NCI-H187 (cell line): Measurements from ENCODE around the gene NOTCH3.

Source experiments
- DNase-seq, 2 experiments: peaks; one replicate each; lab custom pipeline; 2025; lab: John Stamatoyannopoulos, UW

Gene NOTCH3

DNA sequence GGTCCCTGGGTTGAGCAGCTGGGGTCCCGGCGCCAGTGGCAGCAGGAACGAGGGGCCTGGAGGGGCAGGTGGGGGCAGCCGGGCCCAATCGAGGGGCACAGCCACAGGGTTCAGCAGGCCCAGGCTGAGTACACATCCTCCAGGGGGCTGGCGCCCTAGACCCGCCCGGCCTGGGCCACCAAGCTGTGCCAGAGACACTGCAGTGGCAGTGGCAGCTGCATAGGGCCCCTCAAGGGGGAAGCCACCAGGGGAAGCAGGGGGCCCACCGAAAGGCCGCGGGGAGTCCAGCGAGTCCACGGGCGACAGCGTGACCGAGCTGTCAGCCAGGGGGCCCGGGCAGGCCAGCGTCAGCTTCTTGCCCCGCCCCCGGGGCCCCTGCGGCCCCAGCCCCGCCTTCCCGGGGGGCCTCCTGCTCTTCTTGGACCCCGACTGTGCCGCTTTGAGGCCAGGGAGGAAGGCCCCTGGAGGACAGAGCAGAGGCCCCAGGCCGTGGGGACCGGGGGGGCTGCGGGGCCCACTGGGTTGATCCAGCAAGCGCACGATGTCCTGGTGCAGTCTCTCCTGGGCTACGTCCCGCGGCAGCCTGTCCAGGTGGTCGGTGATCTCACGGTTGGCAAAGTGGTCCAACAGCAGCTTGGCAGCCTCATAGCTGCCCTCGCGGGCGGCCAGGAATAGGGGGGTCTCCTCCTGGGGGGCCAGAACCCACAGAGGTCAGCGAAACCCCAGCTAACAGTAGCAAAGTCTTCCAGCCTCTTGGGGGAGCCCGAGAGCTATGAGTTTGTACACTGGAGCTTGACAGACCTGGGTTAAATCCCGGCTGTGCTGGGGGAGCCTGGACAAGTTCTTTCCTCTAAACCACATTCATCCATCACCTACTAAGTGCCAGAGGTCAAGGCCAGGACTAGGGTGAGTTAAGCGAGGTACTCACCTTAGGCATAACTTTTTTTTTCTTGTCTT lies 39.5 kb downstream of the NOTCH3 start:
- no peak for DNase-seq

DNA sequence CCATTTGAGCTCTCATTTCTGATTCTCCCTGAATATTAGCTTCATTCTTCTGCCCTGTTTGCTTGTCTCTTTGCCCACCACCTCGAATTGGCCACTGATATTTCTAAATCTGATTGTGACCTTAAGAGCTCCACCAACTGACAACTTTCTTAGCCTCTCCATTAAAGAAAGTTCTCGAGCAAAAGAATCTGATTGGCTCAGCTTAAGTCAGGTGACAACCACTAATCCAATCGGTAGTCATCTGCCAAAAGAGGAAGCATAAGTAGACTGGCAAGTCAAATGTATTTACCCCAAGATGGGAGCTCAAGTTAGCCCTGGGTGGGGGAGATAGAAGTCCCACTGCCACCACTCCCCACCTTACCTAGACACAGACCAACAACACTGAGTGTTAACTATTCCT lies 41.5 kb downstream of the NOTCH3 start:
- DNase-seq = no peak

DNA sequence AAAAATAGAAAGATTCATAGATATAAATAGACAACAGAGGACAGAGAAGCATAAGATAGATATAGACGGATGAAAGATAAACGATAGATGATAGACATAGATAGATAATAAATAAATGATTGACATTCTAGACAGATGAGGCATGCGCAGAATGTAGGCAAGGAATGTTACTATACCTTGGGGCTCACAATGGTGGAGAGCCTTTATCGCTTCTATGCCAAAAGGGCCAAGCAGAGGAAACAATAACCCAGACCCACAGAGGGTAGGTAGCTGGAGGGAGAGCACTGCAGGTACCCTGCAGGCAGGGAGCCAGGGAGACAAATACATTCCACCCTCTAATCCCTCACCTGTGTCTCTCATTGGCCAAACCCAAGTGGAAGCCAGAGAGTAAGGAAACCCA lies 44.4 kb downstream of the NOTCH3 start:
- DNase-seq = no peak

DNA sequence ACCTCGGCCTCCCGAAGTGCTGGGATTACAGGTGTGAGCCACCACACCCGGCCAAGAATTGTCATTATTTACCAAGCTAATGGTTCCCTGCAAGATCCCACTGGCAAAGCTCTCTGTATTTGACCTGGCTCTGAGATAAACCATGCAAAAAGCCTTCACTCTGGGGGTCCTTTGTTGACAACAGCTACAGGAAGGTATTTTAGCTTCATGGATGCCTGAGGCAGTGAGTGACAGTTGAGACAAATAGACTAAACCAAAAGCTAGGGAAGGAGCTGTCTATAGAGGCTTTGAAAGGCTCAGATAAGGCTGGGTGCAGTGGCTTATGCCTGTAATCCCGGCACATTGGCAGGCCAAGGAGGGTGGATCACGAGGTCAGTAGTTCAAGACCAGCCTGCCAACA lies 45.5 kb downstream of the NOTCH3 start:
- DNase-seq = no peak

DNA sequence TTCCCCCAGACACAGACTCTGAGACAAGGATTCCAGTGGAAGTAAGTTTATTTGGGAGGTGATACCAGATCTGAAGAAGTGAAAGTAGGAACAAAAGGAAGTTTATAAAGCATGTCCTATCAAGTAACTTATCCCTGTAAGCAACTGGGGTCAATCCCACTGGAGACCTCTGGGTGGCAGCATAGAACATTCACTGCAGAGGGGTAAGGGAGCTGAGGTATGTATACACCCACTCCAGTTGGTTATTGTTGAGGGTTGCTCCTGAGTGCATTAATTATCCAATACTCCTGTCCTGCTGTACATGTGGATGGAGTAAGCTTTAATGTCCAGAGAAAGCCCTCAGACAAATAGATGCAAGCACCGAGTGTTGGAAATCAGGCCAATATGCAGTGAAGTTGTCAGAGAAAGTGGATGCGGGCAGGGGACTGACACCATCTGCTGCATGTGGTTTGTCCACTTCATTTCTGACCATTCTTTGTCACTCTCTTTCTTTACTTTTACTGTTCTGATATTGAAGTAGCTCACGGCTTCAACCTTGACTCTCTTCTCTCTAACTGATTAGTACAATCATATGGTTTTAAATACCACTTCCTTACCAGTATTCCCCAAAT lies 46.7 kb downstream of the NOTCH3 start:
- no peak for DNase-seq

DNA sequence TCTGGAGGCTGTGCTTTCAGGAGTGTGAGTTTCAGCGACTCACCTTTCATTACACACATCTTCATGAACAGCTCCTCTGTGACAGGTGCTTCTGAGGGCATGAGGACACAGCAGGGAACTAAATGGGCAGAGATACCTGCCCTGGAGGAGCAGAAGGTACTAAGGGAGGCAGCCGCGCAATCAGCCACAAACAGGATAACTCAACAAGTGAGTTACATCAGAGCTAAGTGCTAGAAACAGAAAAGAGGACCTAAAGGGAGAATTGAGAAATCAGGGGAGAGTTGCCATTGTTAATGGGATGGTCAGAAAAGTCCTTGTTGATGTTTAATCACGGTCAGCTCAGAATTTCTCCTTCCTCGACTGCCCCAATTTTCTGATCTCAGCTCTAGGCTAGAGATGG lies 51.1 kb downstream of the NOTCH3 start:
- DNase-seq = no peak

DNA sequence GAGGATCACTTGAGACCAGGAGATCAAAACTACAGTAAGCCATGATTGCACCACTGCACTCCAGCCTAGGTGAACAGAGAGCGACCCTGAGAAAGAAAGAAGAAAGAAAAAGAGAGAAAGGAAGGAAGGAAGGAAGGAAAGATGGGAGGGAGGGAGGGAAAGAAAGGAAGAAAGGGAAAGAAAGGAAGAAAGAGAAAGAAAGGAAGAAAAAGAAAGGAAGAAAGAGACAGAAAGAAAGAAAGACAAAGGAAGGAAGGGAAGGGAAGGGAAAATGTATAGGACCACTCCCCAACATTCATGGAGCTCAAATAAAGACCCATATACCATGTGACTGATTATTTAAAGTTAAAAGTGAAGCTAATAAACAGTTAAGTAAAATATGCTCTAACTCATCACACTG lies 53.7 kb downstream of the NOTCH3 start:
- no peak for DNase-seq

DNA sequence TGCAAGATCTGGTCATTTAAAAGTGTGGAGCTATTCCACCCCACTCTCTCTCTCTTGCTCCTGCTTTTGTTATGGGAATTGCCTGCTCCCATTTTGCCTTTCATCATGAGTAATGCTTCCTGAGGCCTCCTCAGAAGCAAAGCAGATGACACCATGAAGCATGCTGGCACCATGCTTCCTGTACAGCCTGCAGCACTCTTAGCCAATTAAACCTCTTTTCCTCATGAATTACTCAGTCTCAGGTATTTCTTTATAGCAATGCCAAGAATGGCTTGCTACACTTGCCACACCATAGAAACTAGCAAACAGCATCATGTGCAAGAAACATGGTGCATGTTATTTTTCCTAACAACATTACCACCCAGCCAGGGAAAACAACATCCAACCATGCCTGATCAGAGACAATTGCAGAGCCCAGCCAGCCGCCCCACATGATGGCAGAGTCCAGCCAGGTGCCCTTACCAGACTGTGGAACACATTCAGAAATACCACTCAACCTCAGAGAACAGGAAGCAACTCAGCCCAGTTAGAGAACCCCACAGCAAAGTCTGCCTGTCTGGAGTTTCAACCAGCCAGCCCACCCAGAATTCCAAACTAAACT lies 56.6 kb downstream of the NOTCH3 start:
- no peak for DNase-seq

DNA sequence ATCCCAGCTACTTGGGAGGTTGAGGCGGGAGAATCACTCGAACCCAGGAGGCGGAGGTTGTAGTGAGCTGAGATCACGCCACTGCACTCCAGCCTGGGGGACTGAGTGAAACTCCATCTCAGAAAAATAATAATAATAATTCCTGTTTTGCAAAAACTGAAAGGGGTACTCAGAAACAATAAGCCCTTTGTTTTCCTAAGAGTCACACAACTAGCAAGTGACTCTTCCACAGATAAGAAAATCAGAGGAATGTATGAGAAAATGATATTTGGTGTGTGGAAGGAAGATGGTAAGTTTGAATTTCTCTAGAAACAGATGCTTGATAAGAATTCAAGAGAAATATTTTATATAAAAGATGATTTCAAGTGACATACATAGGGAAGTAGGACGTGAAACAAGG lies 58.5 kb downstream of the NOTCH3 start:
- no peak for DNase-seq

DNA sequence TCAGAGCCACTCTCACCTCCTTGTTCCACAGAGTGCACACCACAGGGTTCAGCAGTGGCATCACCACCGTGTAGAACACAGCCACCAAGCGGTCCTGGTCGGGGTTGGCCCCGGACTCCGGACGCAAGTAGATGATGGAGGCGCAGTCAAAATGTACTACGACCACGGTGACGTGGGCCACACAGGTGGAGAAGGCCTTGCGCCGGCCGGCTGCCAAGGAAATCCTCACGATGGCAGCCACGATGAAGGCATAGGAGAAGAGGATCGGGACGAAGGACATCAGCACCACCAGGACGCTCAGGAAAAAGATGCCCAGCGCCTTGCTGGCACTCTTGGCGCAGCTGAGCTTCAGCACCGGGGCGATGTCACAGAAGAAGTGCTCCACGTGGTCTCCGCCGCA lies 59.7 kb downstream of the NOTCH3 start:
- DNase-seq = no peak

DNA sequence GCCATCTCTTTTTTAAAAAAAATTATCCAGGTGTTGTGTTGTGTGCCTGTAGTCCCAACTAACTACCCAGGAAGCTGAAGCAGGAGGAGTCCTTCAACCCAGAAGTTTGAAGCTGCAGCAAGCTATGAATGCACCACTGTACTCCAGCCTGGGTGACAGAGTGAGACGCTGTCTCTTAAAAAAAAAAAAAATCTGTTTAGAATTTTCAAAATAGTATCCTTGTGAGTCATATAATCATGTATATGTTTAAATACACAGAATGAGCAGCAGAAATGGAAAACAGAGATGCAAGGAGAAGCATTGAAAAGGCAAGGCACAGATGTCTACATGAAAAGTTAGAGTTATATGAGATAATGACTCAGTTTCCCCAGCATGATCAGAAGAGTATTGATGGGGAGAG lies 62.4 kb downstream of the NOTCH3 start:
- no peak for DNase-seq

DNA sequence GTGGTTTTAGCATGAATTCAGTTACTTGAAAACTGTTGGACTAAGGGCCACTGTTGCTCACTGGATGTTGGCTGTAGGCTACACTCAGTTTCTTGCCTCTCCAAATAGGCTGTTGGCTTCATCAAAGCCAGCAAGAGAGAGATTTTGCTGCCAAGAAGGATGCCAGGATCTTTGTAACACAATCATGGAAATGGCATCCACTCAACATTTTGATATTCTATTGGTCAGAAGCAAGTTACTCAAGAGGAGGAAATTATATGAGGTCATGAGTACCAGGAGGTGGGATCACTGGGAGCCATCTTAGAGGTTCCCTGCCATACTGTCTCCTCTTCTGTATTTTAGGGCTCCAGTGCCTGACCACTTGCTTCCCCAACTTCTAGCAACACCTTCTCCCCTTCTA lies 63.0 kb downstream of the NOTCH3 start:
- no peak for DNase-seq

DNA sequence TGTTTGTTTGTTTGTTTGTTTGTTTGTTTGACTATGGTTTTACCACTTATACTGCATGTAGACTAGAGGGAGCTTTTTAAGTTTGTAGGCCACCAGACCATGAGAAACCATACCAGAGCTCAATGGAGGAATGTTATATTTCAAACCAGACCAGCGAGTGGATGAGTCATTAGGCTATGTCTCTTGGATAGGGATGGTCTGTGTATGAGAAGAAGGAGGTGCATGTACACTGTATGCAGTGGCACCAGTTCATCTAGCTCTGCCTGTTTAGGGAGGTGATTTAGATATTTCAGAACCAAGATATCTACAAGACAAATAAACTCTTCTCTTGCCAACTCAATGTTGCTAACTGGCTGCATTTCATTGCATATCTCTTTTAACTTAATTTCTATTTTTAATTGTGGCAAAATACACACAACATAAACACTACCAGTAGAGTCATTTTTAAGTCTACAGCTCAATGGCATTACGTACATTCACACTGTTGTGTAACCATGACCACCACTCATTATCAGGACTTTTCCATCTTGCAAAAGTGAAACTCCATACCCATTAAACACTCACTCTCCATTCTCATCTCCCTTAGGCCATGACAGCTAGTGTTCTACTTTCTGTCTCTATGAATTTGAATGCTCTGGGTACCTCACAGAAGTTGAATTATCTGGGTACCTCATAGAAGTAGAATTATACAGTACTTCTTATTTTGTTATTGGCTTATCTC lies 64.4 kb downstream of the NOTCH3 start:
- no peak for DNase-seq

DNA sequence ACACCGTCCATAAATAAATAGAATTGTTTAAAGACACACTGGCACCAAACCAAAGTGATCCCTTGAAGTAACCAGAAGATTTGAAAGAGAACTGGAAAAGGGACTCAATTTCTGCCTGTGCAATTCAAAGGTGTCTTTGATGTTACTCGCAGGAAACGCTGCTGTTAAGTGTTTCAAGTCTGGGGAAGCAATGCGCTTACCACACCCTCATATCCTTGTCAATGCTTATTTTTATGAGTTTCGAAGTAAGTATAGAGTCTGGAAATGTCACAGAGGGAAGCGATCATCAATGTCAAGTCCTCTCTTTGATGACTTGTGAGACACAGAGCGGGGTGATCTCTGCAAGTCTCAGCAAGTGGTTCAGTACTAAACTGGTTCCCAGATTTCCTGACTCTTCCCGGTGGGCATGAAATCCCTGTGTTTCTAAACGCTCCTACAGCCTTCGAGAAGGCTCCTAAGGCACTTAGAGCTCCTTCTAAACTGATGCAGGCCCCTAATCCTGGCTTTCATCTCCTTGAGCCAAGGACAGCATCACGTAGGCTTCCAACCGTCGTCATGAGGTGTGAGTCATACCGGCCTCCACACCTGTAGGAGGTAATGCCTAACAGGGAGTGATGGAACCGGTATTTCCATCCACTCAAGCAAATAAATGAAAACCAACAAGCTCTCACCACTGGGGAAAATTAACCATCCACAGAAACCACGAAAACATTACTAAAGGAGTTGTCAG lies 70.8 kb downstream of the NOTCH3 start:
- DNase-seq = no peak

DNA sequence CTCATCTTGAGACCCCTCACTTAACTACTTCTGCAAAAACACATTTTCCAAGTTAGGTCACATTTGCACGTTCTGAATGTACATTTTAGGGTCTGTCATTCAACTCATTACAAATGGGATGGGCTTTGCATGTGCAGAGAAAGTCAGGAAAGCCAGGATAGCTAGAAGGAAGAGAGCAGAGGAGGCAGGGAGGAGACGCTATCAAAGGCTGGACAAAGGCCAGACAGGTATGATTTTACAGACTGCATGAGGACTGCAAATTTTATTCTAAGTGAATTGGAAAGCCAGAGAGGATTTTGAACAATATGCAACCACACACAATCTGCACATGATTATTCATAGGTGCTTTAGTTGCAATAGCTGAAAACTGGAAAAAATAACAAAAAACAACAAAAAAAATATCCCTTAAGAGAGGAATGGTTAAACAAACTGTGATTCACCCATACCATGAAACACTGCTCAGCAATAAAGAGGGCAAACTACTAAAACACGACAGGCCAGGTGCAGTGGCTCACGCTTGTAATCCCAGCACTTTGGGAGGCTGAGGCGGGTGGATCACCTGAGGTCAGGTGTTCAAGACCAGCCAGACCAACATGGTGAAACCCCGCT lies 72.5 kb downstream of the NOTCH3 start:
- no peak for DNase-seq

DNA sequence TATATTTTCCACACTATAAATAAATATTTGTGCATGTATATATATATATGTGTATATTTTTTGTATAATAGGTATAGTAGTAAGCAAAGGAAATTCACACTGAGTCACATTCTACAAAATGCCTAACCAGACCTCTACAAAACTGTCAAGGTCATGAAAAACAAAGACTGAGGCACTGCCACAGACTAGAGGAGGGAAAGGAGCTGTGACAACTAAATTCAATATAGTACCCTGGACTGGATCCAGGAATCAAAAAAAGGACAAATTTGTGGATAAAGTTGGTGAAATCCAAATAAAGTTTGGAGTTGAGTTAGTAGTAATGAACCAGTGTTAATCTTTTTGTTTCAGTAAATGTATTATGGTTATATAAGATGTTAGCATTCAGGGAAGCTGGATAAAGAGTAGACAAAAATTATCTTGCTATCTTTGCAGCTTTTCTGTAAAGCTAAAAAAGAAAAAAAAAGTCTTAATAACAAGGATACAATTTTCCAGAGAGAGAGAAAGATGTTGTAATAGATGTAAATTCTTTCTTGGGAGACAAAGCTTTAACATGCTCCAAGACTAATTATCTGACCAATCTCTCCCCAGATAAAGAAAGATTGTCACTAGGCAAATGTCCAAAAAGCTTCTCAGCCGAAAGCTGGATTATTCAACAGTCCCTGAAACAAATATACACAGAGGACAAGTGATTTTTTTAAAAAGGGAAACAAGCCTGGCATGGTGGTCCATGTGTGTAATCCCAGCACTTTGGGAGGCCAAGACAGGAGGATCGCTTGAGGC lies 74.5 kb downstream of the NOTCH3 start:
- DNase-seq = no peak

DNA sequence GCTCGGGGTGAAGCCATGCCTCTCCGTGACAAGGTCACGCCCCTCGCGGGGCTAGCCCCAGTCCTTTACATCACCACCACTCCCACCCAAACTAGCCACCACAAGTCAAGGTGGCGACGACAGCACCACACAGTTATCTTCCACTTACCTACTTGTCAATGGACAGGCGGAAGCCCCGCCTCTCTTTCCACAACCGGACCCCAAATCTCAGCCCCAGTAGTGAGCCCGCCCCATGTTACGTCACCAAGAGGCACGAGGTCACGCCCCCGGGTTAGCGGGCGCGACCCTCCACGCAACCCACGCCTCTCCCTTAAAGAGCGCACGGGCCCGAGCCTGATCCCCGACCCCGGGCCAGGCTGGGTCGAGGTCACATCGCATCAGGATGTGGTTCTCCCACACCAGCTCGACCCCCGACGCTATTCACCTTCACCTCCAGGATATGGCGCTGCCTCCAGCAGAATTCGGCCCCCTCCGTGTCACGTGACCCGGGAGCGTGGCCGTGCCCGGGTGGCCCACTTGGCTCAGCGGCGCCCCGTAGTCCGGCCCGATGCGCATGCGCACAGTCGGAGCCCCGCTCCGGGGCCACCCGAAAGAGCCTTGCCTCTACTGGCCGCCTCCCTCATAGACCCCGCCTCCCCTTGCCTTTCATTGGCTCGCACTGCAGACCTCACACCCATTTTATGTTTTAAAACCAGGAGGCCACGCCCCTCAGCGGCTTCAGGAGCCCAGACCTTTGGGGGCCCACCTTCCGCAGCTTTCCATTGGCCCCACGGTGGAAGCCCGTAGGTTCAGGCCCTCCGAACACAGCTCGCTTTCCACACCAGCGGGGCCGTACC lies 75.3 kb downstream of the NOTCH3 start:
- DNase-seq = peak; percentile 75 to 91

DNA sequence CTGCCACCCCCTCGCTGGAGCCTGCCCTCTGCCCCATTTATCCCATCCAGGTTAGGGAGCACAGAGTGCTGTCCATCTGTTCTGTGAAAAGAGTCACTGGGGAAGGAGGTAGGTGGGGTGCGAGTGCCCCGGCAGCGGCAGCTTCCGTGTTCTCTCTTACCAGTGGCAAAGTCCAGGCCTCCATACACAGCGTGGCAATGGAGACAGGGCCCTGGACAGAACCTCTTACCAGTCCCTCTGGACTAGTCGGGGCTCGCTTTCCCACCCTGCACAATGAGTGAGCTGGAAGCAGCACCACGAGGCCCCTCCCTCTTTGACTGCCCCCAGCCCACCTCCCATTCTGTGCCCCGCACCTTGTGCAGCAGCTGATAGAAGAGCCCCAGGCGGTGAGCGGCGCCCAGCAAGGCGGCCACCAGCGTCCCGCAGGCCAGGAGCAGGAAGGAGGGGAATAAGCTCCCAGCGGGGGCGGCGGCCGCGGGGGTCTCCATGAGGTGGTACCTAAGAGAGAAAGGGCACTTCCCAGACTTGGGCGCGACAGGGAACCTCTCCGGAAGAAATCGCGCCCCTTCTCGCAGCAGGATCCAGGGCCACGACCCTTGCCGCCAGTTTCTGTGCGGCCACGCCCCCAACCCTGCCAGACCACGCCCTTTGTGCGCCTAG lies 76.1 kb downstream of the NOTCH3 start:
- no peak for DNase-seq

DNA sequence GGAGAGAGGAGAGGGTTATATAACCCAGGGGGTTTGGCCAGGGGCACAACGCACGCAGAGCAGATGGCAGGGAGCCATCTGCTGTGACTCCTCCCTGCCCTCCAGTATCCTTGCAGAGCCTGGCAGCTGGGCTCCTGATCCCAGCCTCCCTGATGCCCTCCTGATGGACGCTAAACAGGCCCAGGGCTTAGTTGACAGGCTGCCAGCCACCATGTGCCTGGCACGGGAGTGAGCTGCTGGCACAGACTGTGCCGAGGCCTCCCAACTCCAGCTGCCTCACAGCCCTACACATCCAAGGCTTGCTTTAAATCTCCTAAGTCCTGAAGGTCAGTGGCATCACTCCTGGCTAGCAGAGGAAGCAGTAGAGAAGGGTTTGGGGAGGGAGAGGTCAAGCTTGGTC lies 76.9 kb downstream of the NOTCH3 start:
- no peak for DNase-seq
